HepG2 (cell line): ENCODE results near the gene FAM234B. TPM values are rescaled to one million over a fixed set of nuclear protein-coding genes. Genes with fewer than 3 reads are reported as not detected.

Experiments
- ATAC-seq: fragments of 200-7000 bp; cut with Tn5 transposase; 3 replicates; pipeline ENCODE4 v1.9.1; 2020; ENCODE audit warnings: mild to moderate bottlenecking, moderate library complexity
- BruUV-seq: library from RNA; stranded (reverse); fragments of 400-500 nt; replicated peaks from 2 replicates; lab custom pipeline; 2021; lab: Mats Ljungman, UMichigan
- CTCF ChIA-PET: fragments of 300-600 bp; formaldehyde crosslinking; extraction: SDS; loops from one replicate; lab custom pipeline; 2021; ENCODE audit warnings: low total read pairs, inconsistent platforms, low intra/inter-chr PET ratio; lab: Yijun Ruan, JAX
- POLR2A ChIA-PET: fragments of 350-600 bp; sonication (Branson Sonifier 250); formaldehyde crosslinking; loops from one replicate; lab custom pipeline; 2020; ENCODE audit warnings: antibody characterized with exemption, inconsistent platforms; lab: Yijun Ruan, JAX
- DNase-seq: peaks from one replicate; pipeline ENCODE4 v3.0.0-alpha.2; 2015; ENCODE audit warnings: low spot score
- FAIRE-seq: peaks from 3 replicates; lab custom pipeline; 2011; peaks lifted over from hg19 to GRCh38; lab: Jason Lieb, UNC
- H2AFZ ChIP-seq: one replicate; pipeline ENCODE4 v1.6.1; 2011; ENCODE audit warnings: low read length, inconsistent platforms
- H3K27ac ChIP-seq: fragments of 300-600 bp; 3 replicates; pipeline ENCODE4 v1.8.0; 2011; ENCODE audit warnings: mixed run types, mild to moderate bottlenecking, mixed read lengths, low read length, inconsistent platforms; ENCODE audit not compliant: insufficient read depth; ENCODE audit errors: extremely low read length
- H3K27me3 ChIP-seq, 2 experiments: fragments of 200-600 bp in 1 of 2; 2 replicates in 1 of 2; 3 replicates in 1 of 2; pipeline versions ENCODE4 v1.6.0 to v1.8.0; 2011; ENCODE audit warnings: low read length in 2 of 2, mild to moderate bottlenecking in 2 of 2, moderate library complexity in 2 of 2, inconsistent platforms in 1 of 2; ENCODE audit not compliant: insufficient read depth in 2 of 2, control insufficient read depth in 1 of 2
- H3K36me3 ChIP-seq, 2 experiments: fragments of 200-600 bp in 1 of 2; replicated peaks in 1 of 2; 2 replicates in 1 of 2; 3 replicates in 1 of 2; pipeline versions ENCODE4 v1.5.1 to v1.8.0; 2011; ENCODE audit warnings: low read length in 2 of 2, inconsistent platforms in 1 of 2; ENCODE audit not compliant: insufficient read depth in 2 of 2, control insufficient read depth in 1 of 2
- H3K4me1 ChIP-seq: 2 replicates; pipeline ENCODE4 v1.5.1; 2012; ENCODE audit warnings: low read length, inconsistent platforms; ENCODE audit not compliant: insufficient read depth
- H3K4me2 ChIP-seq: 2 replicates; pipeline ENCODE4 v1.6.0; 2011; ENCODE audit warnings: low read depth, low read length, inconsistent platforms
- H3K4me3 ChIP-seq, 3 experiments: fragments of 200-600 bp in 1 of 3; sonication (generic), shearing (Covaris generic) in 1 of 3; replicated peaks in 1 of 3; 2 replicates each; pipeline ENCODE4 v1.5.1; 2011 to 2016; ENCODE audit warnings: low read length in 3 of 3, inconsistent platforms in 2 of 3, low read depth in 2 of 3, mild to moderate bottlenecking in 2 of 3, control low read depth in 1 of 3, mixed read lengths in 1 of 3; ENCODE audit not compliant: insufficient read depth in 1 of 3
- H3K79me2 ChIP-seq: one replicate; pipeline ENCODE4 v1.6.1; 2011; ENCODE audit warnings: low read length, inconsistent platforms; ENCODE audit not compliant: insufficient read depth
- H3K9ac ChIP-seq: 2 replicates; pipeline ENCODE4 v1.6.0; 2011; ENCODE audit warnings: mild to moderate bottlenecking, low read depth, low read length, inconsistent platforms; ENCODE audit not compliant: insufficient read depth
- H3K9me3 ChIP-seq: 2 replicates; pipeline ENCODE4 v1.5.1; 2012; ENCODE audit warnings: mild to moderate bottlenecking, low read length
- H4K20me1 ChIP-seq: 2 replicates; pipeline ENCODE4 v1.6.0; 2011; ENCODE audit warnings: inconsistent platforms, mild to moderate bottlenecking, low read length, moderate library complexity; ENCODE audit not compliant: insufficient read depth
- SYNCRIP ChIP-seq: fragments of 200-400 bp; formaldehyde crosslinking; IDR thresholded peaks from 2 replicates; pipeline ENCODE4 v1.6.1; 2018; ENCODE audit warnings: mild to moderate bottlenecking, low read depth, low read length; ENCODE audit not compliant: insufficient read depth
- ZBTB4 ChIP-seq: sonication (generic); formaldehyde crosslinking; IDR thresholded peaks from 2 replicates; pipeline ENCODE4 v1.4.0; 2020; ENCODE audit warnings: missing genetic modification reagents, mild to moderate bottlenecking, borderline replicate concordance
- ZNF552 ChIP-seq: sonication (generic); formaldehyde crosslinking; IDR thresholded peaks from 2 replicates; pipeline ENCODE4 v1.9.0; 2022; ENCODE audit warnings: missing genetic modification reagents, mild to moderate bottlenecking, borderline replicate concordance
- WGBS: methylation state at CpG from one replicate; pipeline ENCODE4 v1.1.6; 2017; ENCODE audit warnings: low lambda C conversion rate; 5-methylcytosine and 5-hydroxymethylcytosine counted together
- in situ Hi-C: cut with HindIII; loops from 2 replicates; pipeline ENCODE4 v1.10.0; 2017; ENCODE audit warnings: low pct_unique_long_range_greater_than_20kb; ENCODE audit not compliant: extremely low pct_ligation_motif_present
- intact Hi-C: fragments of 100-400 bp; cut with micrococcal nuclease; formaldehyde crosslinking; loops from one replicate; pipeline ENCODE4 v1.10.0; 2022; ENCODE audit not compliant: unreplicated experiment
- polyA plus RNA-seq, 8 experiments: library from polyadenylated mRNA; depleted of rRNA in 3 of 8; stranded (reverse) in 7 of 8; unstranded in 1 of 8; fragments of >200 nt; fragmentation: Illumina TruSeq in 4 of 8; extraction: Trizol in 4 of 8; gene quantifications; 2 replicates each; pipeline versions ENCODE4 v1.2.1 to v1.2.3, GENCODE V29; 2011 to 2016; ENCODE audit warnings: low read depth in 4 of 8, missing spikeins in 1 of 8, mixed read lengths in 1 of 8; ENCODE audit not compliant: insufficient read depth in 1 of 8
- total RNA-seq, 5 experiments: library from RNA; depleted of rRNA; stranded (reverse); fragments of >200 nt; fragmentation: Illumina TruSeq; extraction: Trizol; gene quantifications; 2 replicates each; pipeline ENCODE4 v1.2.3, GENCODE V29; 2016; ENCODE audit warnings: low read depth in 1 of 5
- TF ChIP-seq, protein P1 (sequence below): sonication (generic); formaldehyde crosslinking; conservative IDR thresholded peaks from 2 replicates; pipeline ENCODE4 v1.4.0; 2020; ENCODE audit warnings: missing genetic modification reagents
- TF ChIP-seq, protein P2 (sequence below): sonication (generic); formaldehyde crosslinking; IDR thresholded peaks from 2 replicates; pipeline ENCODE4 v1.4.0; 2020; ENCODE audit warnings: mild to moderate bottlenecking, missing genetic modification reagents

The FAM234B gene
- total and polyA plus RNA-seq, 2 of the 13 experiments (the other 11 are each of a cell fraction or from before 2014, with no cell fraction given), result 7.8 to 13.8 TPM

DNA sequence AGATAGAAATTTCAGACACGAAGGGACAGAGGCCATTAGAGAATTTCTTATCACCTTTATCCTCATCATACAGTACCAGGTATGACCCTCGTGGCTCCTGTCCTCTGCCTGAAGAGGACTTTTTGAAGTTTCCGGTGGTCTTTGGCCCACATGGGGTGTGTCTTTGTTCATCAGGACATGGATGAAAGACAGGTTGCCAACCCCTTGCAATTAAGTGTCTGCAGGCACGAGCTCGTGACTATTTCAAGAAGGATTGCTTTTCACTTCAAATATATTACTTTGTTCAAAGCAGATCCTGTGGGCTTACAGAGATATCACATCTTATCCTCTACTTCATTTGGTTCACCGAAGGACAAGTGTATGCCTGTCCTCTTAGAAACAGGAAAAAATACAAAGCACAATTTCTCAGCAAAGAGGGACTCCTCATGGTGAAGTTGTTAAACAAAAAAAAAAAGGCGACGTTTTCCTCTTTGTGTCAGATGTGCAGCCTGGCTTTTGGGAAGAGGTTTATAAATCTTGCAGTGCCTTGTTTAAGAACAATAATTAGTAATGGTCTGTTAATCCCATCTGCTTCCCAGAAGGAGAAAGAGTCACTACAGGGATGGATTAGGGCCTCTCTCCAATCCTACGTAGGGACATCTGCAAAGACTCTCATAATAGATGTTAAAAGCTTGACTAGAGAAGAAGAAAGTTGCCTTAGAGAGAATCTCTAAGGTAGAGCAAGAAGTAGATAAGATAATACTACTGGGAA lies 13.5 kb upstream of the FAM234B start (continued):
- TF ChIP-seq SYNCRIP (no peak), ZBTB4 (CRISPR knock-in tag) (no peak)
- TF ChIP-seq, protein P1, sequence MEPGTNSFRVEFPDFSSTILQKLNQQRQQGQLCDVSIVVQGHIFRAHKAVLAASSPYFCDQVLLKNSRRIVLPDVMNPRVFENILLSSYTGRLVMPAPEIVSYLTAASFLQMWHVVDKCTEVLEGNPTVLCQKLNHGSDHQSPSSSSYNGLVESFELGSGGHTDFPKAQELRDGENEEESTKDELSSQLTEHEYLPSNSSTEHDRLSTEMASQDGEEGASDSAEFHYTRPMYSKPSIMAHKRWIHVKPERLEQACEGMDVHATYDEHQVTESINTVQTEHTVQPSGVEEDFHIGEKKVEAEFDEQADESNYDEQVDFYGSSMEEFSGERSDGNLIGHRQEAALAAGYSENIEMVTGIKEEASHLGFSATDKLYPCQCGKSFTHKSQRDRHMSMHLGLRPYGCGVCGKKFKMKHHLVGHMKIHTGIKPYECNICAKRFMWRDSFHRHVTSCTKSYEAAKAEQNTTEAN, result no peak
- TF ChIP-seq, protein P2, sequence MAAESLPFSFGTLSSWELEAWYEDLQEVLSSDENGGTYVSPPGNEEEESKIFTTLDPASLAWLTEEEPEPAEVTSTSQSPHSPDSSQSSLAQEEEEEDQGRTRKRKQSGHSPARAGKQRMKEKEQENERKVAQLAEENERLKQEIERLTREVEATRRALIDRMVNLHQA, result no peak

DNA sequence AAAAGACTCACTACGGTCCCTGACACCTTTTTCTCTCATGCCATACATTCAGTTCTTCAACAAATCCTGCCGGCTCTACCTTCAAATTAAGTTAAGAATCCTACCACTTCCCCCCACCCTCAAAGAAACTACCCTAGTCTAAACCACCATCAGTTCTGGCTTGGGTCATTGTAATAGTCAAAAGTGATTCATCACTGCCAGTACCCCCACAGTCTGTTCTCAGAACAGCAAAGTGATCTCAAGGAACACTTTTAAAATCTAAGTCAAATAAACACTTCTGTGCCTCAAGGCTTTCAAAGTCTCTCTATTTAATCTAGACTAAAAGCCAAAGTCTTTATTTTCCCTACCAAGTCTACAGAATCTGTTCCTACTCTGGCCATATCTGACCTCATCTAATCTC lies 12.0 kb upstream of the FAM234B start:
- FAIRE-seq (no peak), DNase-seq (no peak), ATAC-seq (no peak)
- H4K20me1 ChIP-seq, result no peaks in the 10 kb centered on the region
- intact Hi-C loops (no loop called here), in situ Hi-C loops (no loop called here)
- ChIA-PET CTCF (no interaction called here), POLR2A (no interaction called here)
- no peak overlapping the region for H2AFZ ChIP-seq
- no peak for TF ChIP-seq ZNF552 (CRISPR knock-in tag)
- H3K27ac ChIP-seq, result no peak overlapping the region
- H3K36me3 ChIP-seq, result no peaks in the 10 kb centered on the region
- H3K4me2 ChIP-seq, result no peak overlapping the region
- no peaks in the 10 kb centered on the region for H3K4me1 ChIP-seq
- H3K79me2 ChIP-seq, result no peaks in the 10 kb centered on the region
- BruUV-seq, result no TSS peak
- H3K4me3 ChIP-seq, result no peak overlapping the region
- no peaks in the 10 kb centered on the region for H3K9me3 ChIP-seq
- 81% methylated on average over 2 of the region's 2 CpGs for WGBS
- H3K27me3 ChIP-seq, result no peaks in the 10 kb centered on the region; a peak in 1 of 5 replicates
- H3K9ac ChIP-seq, result no peak overlapping the region
